GM19240 (cell line): ENCODE results near the gene ENPEP.
"Not testable (repeated sequence)": the region's sequence is repeated elsewhere in the genome, so short reads cannot be mapped to it uniquely, and the experiment has no call there.

Experiments
- DNase-seq: peaks from one replicate; pipeline ENCODE4 v3.0.0; 2011; ENCODE audit warnings: low spot score; ENCODE audit not compliant: insufficient read length

ENPEP gene

DNA sequence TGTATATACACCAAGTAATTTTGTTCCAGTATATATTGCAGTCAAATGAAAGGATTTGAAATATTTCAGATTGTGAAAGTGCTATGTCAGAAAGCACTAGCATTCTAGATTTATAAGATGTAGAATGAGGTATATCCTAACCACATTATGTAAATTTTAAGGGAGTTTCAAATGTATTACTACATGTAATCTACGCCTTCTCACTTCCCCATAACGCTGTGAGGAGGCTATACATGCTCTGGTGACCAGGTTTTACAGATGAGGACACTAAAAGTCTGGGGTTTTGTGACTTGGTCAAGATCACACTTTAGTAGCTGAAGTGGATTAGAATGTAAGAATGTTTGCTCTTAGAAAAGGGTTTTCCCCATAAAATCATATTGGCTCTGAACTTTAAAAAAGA, 8.1 kb downstream of the ENPEP start:
- peak; percentile 31 for DNase-seq

DNA sequence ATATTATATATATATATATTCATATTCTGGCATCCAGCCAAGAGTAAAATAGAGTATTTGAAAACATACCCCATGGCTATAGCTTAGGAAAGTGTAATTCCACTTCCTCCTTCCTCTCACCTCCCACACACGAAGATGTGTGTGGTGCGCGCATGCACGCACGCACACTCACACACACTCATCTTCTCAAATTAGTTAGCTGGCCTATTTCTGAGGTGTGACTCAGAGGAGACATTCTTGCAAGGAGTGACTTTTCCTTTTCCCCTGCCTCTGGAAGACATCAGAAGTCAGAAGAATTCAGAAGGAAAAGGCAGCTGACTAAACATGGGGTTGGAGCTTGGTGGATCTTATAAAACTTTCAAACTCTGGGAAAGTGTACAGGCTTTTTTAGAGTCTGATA, 8.8 kb downstream of the ENPEP start:
- no peak for DNase-seq

DNA sequence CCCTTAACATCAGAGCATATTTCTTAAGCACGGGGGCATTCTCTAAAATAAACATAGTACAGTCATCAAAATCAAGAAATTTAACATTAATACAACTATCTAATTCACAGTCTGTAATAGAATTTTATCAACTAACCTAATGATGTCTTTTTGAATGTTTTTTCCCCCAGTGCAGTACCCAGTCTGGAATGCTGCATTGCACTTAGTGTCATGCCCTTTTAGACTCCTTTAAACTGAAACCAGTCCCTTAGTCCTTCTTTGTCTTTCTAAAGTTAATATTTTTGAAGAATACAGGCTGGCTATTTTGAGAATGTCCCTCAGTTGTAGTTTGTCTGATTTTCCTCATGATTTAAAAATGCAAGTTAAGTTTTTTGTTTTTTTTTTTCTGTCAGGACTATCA, 9.5 kb downstream of the ENPEP start:
- DNase-seq = no peak

DNA sequence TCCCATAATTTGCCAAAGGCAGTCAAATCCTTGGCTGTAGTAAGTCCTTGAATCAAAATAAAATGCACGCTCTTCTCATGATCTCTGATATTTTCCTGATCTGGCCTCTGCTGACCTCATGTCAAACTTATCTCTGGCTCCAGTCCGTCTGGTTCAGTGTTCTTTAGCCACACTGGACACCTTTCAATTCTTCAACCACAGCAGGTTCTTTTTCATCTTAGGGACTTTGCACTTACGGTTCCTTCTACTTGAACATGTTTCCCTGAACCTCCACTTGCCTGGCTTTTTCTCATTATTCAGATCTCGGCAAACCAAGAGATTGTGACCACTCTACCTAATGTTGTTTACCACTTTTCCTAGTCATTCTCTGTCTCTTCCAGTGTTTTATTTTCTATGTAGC, 10.3 kb downstream of the ENPEP start:
- DNase-seq = no peak

DNA sequence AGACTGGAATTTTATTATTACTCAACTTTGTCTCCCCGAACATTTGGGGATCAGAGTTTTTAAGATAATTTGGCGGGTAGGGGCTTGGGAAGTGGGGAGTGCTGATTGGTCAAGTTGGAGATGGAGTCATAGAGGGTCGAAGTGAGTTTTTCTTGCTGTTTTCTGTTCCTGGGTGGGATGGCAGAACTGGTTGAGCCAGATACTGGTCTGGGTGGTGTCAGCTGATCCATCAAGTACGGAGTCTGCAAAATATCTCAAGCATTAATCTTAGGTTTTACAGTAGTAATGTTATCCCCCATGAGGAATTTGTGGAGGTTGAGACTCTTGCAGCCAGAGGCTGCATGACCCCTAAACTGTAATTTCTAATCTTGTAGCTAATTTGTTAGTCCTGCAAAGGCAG, 10.9 kb downstream of the ENPEP start:
- DNase-seq = not testable (repeated sequence)

DNA sequence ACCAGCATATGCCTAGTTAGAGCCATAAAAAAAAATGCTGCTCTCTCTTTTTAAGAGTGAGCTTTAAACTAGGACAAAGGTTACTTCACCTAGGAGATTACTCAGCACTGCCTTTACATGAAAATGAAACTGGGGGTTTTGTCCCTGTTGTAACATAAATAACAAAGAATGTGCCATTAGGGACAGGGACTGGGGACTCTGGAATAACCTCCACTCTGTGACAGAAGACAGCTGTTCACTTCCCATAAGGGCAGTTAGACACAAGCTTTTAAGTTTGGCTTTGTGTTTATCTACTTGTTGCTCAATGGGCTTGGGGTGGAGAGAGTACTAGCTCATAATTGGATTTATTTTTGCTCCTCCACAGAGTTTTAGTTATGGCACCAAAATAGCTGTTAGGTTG, 11.9 kb downstream of the ENPEP start:
- DNase-seq = no peak

DNA sequence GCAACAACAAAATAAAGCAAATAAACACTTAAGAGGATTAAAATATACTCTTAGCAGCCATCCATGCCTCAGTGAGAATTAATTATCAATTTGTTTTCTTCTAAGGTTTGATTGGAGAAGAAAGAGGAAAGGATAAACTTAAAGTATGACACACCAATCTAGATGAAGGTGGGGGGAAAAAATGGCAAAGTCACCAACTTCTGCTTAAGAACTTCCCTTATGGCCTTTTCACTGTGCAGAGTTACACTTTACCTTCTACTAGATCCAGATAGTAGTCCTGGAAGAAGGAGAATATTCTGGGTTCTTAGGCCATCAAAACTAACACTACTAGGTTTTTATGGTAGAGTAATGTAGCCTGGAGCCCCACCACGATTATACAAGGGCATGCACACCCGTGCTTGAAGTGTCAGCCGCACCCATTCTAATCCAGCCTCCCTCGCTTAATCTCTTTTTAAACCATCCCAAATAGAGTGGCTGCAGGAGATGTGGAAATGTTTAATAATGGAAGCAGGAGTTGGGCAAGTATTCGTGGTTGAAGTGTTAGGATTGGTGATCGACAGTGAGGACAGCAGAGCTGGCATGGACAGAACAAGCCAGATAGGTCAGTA, 14.1 kb downstream of the ENPEP start:
- no peak for DNase-seq

DNA sequence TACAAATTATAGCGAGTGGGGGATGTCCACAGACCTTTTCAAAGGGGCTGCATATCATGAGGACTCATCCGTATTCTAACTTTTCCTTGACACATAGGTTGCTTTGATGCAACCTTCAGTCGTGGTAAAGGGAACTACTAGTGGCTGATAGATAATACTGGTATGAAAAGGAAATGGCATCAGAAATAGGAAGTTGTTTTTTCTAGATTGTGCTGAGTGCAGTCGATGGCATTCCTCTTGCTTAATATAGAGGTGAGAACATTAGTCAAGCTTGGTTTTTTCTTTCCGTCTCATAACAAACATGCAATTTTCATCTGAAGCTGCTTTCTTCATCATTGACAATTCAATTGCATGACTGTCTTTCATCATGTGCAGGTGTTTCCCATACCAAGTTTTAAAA, 16.6 kb downstream of the ENPEP start:
- no peak for DNase-seq

DNA sequence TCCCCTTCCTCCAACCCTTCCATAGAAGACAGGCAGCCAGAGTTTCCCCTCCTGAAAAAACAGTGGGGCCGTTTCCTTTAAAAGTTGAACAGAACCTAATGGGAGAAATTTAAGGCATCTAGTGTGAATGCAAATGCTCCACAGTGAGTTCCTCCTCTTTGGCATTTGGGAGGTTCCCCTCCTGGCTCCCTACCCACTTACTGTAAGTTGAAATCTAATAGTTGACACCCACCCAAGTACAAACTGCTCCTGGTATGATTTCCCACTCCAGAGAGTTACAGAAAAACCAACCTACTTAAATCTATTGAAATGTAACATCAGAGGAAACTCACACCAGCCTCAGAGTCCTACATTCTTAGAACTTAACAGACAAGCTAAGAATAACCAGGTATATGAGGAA, 17.6 kb downstream of the ENPEP start:
- no peak for DNase-seq

DNA sequence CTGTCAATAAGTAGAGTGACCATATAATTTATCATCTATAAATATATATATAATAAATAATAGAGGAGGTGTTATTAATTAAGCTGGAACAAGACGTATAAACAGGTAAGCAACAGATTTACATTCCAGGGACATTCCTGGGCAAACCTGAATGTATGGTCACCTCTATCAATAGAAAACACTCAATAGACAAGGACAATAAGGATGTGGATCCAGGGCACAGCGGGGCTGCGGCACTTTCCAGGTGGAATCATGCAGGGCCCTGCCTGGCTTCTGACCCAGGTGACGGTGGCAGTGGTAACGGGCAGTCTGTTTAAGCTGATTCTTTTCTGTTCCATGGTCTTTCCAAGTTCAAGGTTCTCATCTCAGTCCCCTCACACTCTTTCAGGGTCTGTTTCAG, 22.5 kb downstream of the ENPEP start:
- no peak for DNase-seq

DNA sequence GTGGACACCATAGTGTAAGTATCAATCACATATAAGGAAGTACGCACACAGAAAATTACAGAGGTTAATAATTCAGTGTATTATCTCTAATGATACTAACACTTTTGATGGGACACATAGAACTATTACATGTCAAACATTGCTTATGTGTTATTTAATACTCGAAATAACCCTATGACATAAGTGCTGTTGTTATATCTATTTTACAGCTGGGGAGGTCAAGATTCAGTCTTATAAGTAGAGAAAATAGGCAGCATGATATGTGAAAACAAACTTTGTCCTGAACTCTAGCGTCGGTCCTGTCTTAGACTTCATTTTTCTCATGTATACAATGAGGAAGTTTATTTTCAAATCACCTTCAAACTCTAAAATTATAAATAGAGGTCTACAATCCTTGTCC, 23.2 kb downstream of the ENPEP start:
- DNase-seq = no peak

DNA sequence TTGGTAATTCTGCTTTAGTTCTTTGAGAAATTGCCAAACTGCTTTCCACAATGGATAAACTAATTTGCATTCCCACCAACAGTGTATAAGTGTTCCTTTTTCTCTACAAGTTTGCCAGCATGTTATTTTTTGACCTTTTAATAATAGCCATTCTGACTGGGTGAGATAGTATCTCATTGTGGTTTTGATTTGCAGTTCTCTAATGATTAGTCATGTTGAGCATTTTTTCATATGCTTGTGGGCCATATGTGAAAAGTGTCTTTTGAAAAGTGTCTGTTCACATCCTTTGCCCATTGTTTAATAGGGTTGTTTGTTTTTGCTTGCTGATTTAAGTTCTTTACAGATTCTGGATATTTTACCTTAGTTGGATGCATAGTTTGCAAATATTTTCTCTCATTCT, 25.9 kb downstream of the ENPEP start:
- no peak for DNase-seq

DNA sequence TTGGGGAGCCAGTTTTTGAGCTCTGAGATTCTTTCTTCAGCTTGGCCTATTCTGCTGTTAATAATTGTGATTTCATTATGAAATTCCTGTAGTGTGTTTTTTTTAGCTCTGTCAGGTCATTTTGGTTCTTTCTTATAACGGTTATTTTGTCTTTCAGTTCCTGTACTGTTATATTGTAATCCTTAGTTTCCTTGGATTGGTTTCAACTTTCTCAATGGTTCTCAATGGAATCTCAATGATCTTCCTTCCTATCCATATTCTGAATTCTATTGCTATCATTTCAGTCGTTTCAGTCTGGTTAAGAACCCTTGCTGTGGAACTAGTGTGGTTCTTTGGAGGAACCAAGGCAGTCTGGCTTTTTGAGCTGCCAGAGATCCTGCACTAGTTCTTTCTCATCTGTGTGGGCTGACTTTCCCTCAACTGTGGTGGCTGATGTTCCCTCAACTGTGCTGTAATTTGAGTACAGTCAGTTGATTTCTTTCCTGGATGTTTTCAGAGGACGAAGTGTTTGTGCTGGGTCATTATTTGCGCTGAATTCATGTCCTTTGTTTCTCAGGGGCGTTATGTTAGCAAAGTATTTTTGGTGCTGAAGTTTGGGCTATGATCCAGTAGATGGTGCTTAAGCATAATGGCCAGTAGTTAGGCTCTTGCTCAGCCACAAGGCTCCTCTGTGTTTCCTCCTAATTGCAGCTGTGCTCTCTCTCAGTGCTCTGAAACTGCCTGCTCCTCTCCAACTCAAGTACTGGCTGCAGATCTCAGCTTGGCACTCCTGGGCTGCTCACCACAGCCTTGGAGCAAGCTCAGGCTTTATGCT, 27.5 kb downstream of the ENPEP start:
- no peak for DNase-seq

DNA sequence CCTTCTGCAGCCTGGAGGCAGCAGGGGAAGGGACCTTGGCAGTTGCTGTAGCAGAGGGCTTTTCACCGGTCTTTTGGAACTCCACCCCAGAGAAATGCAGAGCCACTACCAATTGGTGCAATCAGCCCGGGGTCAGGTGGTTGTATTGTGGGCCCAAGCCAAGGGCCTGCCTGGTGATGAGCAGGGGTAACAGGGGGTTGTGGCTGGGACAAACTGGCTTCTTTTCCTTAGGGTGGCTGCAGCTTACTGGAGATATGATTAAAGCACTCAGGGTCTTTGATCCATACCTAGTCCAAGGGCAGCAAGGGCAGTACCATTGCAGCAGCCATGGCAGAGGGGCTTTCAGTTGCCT, 28.1 kb downstream of the ENPEP start:
- no peak for DNase-seq

DNA sequence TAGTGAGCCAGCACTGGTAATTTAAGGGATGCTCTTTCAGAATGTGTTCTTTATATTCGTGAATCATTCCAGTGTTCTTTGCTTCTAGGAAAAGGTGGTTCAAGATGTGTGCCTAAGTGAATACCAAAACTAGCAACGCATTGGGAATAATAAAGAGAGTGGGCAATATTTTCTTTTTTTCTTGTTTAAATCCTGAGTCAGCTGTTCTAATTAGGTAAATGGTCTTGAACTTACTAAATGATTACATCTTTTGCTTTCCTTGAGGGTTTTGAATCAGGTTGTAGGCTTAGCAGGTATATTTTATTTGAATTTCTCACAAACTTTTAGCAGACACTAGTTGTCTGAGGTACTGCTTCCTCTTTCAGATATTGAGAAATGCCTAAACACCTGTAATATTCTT, 29.5 kb downstream of the ENPEP start:
- no peak for DNase-seq

DNA sequence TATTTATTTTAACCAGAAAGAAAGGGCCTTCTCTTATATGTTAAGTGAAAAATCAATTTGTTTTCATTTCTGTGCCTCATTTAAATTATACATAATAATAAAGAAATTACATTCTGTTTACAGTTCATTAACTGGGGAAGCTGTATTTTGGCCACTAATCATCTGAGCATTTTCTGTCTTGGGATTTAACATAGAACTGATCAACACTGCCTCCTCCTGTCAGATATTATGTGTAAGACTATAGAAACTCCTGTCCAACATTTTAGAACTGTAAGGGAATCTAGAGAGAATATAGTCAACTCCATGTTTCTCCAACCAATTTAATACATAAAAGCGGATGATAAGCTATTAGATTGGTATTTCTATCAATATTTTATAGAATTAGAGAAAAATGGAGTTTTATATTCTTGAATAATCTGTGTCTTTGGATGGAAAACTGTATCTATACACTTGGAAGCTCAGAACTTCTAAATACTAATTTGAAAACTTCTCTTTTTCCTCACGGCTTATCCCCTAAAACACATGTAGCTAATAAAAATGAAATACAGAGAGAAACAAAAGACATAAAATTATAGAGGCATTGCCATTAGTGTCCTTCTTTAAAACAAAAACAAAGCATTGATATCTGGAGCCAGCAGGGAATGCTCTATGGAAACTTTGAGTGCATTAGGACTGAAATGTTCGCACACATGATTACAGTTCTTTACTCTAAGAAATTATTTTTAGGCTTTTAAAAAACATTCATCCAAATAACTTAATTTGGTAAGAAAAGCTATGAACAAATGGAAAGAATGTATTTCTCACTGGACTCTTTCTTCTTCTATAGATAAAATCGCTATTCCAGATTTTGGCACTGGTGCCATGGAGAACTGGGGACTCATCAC, 33.1 kb downstream of the ENPEP start:
- DNase-seq = no peak

DNA sequence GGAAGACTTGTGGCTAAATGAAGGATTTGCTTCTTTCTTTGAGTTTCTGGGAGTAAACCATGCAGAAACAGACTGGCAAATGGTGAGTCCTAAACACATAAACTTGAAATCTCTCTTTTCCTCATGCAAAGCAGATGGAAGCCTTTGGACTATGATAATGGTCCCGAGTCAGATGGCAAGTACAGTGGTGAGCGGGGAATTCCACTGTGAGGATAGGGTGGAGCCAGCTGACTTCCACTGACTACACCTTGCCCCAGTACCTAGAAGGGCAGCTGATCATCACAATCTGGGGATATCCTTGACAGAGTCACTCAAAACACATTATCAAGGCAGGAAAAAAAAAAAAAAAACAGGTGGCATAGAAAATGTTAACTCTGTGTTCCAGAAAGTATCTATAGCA, 34.3 kb downstream of the ENPEP start:
- no peak for DNase-seq

DNA sequence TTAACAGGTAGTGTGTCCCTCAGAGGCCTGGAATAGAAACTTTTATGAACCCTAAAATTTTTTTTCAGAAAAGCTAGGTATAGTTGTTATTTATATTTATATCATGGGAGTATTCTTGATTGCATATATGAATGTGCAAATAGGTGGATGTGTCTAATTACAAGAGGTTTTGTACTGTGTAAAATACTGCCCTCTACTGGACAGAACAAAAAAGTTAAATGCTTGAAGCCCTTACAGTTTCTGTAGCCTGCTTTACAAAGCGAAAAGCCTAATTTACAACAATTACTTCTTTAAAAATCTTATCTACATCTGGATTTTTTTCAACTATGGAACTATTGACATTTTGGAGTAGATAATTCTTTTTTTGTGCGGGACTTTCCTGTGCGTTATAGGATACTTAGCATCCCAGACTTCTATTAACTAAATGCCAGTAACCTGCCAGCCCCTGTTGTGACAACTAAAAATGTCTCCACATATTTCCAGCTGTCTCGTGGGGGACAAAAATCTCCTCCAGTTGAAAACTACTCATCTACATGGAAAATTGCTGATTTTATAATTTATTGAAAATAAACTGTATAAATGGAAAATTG, 35.1 kb downstream of the ENPEP start:
- no peak for DNase-seq

DNA sequence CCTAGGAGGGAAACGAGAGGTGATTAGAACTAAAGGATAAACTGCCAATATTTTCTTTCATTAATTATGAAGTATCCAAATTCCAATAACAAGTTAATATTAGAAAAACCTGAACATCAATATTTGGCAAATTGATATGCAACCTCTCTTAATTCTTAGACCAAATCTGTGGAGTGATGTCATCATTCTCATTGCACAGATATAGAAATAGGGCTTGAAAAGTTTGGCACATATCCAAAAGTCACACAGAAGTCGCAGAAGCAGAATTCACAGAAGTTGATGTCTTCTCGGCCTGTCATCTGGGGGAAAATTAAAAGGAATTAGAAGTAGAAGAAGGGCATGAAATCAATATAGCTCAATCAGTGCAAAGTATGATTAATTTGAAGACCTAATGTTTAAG, 36.9 kb downstream of the ENPEP start:
- no peak for DNase-seq

DNA sequence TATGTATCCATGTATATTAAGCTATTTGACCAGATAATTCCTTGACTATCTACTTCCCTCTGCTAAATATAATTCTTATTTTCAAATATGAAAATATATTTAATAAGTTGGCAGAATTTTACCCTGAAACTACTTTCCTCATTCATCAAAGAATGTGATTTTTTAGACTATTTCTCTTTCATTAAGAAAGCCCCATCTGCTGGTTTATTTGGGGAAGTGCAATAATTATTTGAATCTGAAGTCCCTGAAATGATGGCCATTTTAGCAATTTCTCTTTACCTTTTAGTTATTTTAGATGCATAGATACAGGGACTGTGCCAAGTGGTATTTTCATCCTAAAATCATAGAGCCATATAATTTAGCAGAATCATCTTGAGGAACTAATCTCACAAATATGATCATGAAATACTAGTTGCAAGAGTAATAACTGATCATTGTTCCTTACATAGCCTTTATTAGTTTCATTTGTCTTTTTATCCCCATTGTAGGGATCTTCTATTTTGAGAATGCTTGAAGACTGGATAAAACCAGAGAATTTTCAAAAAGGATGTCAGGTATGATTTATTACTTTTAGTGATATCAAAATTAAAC, 39.0 kb downstream of the ENPEP start:
- DNase-seq = no peak

DNA sequence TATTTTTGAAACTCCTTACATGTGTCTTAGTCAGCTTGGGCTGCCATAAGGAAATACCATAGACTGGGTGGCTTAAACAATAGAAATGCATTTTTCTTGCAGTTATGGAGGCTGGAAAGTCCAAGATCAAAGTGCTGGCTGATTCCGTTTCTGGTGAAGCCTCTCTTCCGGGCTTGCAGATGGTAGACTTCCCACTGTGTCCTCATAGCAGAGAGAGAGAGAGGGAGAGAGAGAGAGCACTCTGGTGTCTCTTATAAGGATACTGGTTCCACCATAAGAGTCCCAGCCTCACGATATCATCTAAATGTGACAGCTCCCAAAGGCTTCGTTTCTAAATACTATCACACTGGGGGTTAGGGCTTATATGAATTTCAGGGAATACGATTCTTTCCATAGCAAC, 39.7 kb downstream of the ENPEP start:
- no peak for DNase-seq
